HepG2 (cell line): ENCODE measurements around the gene CLIP2. TPM values are rescaled to one million over a fixed set of nuclear protein-coding genes. Genes with fewer than 3 reads are reported as not detected.
A peak's percentile ranks its signal among the peaks of the same experiment; 100 is the strongest.

Source experiments
- FOXP4 ChIP-seq: sonication (generic); formaldehyde crosslinking; IDR thresholded peaks from 2 replicates; pipeline ENCODE4 v1.4.0; 2020; ENCODE audit warnings: missing genetic modification reagents
- HDAC2 ChIP-seq: sonication (generic); formaldehyde crosslinking; IDR thresholded peaks from 2 replicates; pipeline ENCODE4 v1.4.0; 2020; ENCODE audit warnings: missing genetic modification reagents
- ZBTB7B ChIP-seq: sonication (generic); formaldehyde crosslinking; IDR thresholded peaks from 2 replicates; pipeline ENCODE4 v1.4.0; 2020; ENCODE audit warnings: missing genetic modification reagents
- ZFP62 ChIP-seq: sonication (generic); formaldehyde crosslinking; IDR thresholded peaks from 2 replicates; pipeline ENCODE4 v1.4.0; 2020; ENCODE audit warnings: missing genetic modification reagents
- ZNF770 ChIP-seq: sonication (generic); formaldehyde crosslinking; IDR thresholded peaks from 2 replicates; pipeline ENCODE4 v1.5.0; 2020; ENCODE audit warnings: mild to moderate bottlenecking, missing genetic modification reagents
- ZNF878 ChIP-seq: sonication (generic); formaldehyde crosslinking; IDR thresholded peaks from 2 replicates; pipeline ENCODE4 v1.8.1; 2023; ENCODE audit warnings: mild to moderate bottlenecking, missing genetic modification reagents, moderate library complexity
- polyA plus RNA-seq, 8 experiments: library from polyadenylated mRNA; depleted of rRNA in 3 of 8; stranded (reverse) in 7 of 8; unstranded in 1 of 8; fragments of >200 nt; fragmentation: Illumina TruSeq in 4 of 8; extraction: Trizol in 4 of 8; gene quantifications; 2 replicates each; pipeline versions ENCODE4 v1.2.1 to v1.2.3, GENCODE V29; 2011 to 2016; ENCODE audit warnings: low read depth in 4 of 8, missing spikeins in 1 of 8, mixed read lengths in 1 of 8; ENCODE audit not compliant: insufficient read depth in 1 of 8
- total RNA-seq, 5 experiments: library from RNA; depleted of rRNA; stranded (reverse); fragments of >200 nt; fragmentation: Illumina TruSeq; extraction: Trizol; gene quantifications; 2 replicates each; pipeline ENCODE4 v1.2.3, GENCODE V29; 2016; ENCODE audit warnings: low read depth in 1 of 5
- TF ChIP-seq, protein P1 (sequence below): IDR thresholded peaks from 2 replicates; pipeline ENCODE4 v1.6.1; 2016; ENCODE audit warnings: low read depth, missing genetic modification reagents, missing compliant biosample characterization
- TF ChIP-seq, protein P2 (sequence below): sonication (generic); formaldehyde crosslinking; IDR thresholded peaks from 2 replicates; pipeline ENCODE4 v1.5.0; 2020; ENCODE audit warnings: missing genetic modification reagents, mild to moderate bottlenecking, borderline replicate concordance

CLIP2 gene
- total and polyA plus RNA-seq, 2 of the 13 experiments (the other 11 are each of a cell fraction or from before 2014, with no cell fraction given), result 6.5 to 17.4 TPM

DNA sequence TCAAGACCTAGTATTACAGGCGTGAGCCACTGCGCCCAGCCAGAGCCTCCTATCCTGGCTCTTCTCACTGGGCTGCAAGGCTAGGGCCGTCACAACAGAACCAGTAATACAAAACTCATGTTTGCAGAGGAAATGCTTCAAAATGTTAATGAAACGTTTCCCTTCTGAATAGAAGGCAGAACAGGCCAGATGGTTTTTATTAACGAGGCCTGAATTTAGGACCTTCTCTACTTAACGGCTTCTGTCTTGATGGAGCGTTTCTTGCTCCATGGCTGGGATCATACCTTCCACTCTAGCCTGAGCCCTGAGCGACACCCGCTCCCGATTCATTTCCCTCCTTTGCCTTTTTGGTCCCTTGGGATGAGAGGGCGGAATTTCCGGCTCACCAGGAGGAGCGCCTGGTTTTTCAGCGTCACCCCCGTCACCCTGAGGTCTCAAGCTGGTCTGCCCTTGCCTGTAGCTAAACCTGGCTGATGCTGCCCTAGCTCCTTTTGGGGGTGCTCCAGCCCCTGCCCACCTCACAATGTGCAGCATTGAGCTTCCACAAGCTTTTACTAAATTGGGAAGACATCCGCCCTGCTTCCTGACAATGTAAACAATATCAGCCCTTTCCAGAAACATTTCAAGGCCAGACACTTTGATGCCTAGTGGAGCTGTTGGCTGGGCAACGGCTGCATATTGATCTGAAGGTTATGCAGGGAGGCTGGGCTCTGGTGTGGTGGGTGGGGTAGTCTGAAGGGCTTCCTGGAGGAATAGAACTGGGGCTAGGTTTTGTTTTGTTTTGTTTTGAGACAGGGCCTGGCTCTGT lies 5.2 kb downstream of the CLIP2 start (continued):
- TF ChIP-seq FOXP4 (CRISPR knock-in tag) (peak; percentile 92), ZNF878 (CRISPR knock-in tag) (no peak), ZBTB7B (peak; percentile 93), ZNF770 (CRISPR knock-in tag) (peak; percentile 56; the same call in 1 of the 2 replicates), HDAC2 (CRISPR knock-in tag) (peak; percentile 88), ZFP62 (no peak)
- TF ChIP-seq, protein P1, sequence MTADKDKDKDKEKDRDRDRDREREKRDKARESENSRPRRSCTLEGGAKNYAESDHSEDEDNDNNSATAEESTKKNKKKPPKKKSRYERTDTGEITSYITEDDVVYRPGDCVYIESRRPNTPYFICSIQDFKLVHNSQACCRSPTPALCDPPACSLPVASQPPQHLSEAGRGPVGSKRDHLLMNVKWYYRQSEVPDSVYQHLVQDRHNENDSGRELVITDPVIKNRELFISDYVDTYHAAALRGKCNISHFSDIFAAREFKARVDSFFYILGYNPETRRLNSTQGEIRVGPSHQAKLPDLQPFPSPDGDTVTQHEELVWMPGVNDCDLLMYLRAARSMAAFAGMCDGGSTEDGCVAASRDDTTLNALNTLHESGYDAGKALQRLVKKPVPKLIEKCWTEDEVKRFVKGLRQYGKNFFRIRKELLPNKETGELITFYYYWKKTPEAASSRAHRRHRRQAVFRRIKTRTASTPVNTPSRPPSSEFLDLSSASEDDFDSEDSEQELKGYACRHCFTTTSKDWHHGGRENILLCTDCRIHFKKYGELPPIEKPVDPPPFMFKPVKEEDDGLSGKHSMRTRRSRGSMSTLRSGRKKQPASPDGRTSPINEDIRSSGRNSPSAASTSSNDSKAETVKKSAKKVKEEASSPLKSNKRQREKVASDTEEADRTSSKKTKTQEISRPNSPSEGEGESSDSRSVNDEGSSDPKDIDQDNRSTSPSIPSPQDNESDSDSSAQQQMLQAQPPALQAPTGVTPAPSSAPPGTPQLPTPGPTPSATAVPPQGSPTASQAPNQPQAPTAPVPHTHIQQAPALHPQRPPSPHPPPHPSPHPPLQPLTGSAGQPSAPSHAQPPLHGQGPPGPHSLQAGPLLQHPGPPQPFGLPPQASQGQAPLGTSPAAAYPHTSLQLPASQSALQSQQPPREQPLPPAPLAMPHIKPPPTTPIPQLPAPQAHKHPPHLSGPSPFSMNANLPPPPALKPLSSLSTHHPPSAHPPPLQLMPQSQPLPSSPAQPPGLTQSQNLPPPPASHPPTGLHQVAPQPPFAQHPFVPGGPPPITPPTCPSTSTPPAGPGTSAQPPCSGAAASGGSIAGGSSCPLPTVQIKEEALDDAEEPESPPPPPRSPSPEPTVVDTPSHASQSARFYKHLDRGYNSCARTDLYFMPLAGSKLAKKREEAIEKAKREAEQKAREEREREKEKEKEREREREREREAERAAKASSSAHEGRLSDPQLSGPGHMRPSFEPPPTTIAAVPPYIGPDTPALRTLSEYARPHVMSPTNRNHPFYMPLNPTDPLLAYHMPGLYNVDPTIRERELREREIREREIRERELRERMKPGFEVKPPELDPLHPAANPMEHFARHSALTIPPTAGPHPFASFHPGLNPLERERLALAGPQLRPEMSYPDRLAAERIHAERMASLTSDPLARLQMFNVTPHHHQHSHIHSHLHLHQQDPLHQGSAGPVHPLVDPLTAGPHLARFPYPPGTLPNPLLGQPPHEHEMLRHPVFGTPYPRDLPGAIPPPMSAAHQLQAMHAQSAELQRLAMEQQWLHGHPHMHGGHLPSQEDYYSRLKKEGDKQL (CRISPR knock-in tag), result no peak
- TF ChIP-seq, protein P2, sequence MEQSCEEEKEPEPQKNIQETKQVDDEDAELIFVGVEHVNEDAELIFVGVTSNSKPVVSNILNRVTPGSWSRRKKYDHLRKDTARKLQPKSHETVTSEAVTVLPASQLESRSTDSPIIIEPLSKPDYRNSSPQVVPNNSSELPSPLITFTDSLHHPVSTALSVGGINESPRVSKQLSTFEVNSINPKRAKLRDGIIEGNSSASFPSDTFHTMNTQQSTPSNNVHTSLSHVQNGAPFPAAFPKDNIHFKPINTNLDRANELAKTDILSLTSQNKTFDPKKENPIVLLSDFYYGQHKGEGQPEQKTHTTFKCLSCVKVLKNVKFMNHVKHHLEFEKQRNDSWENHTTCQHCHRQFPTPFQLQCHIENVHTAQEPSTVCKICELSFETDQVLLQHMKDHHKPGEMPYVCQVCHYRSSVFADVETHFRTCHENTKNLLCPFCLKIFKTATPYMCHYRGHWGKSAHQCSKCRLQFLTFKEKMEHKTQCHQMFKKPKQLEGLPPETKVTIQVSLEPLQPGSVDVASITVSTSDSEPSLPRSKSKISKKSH (CRISPR knock-in tag), result no peak
